ENCODE results near the gene KDELR1. TPM values are rescaled to one million over a fixed set of nuclear protein-coding genes. Genes with fewer than 3 reads are reported as not detected.

KDELR1 gene
- total and polyA plus RNA-seq, 2 of the 13 experiments (the other 11 are each of a cell fraction or from before 2014, with no cell fraction given) = 134 to 185 TPM

DNA sequence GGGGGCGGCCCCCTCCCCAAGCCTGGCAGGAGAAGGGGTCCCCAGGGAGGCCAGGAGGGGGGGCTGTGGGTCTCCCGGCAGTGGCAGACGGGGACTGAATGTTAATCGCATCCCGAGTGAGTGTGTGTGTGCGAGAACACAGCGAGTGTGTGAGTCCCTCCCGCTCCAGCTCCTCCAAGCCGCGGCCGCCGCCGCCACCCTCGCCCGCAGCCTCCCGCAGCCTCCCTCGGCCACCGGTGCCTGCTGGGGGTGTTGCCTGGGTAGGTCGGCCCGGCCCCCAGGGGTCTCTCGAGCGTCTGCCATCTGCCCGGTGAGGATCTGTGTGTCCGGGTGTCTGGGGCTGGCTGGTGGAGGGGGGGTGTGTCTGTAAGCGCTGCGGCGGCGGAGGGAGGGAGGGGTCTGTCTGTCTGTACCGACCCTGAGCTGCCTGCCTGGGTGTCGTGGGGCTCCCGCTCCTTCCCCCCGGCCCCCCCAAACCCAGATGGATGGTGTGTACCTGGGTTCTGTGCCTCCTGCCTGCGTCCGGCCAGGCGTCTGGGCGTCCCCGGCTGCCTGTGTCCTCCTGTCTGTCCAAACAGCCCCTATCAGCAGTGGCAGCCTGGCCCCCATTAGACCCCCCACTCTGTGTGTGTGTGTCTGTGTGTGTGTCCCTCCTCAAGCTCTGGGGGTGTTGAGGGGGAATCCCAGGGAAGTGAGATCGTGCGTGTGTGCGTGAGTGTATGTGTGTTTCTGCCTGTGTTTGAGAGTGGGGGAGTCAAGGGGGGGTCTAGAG lies 2.4 kb upstream of the KDELR1 start, which contains the start of gene GRIN2D (continued):
- TF ChIP-seq, protein P1, sequence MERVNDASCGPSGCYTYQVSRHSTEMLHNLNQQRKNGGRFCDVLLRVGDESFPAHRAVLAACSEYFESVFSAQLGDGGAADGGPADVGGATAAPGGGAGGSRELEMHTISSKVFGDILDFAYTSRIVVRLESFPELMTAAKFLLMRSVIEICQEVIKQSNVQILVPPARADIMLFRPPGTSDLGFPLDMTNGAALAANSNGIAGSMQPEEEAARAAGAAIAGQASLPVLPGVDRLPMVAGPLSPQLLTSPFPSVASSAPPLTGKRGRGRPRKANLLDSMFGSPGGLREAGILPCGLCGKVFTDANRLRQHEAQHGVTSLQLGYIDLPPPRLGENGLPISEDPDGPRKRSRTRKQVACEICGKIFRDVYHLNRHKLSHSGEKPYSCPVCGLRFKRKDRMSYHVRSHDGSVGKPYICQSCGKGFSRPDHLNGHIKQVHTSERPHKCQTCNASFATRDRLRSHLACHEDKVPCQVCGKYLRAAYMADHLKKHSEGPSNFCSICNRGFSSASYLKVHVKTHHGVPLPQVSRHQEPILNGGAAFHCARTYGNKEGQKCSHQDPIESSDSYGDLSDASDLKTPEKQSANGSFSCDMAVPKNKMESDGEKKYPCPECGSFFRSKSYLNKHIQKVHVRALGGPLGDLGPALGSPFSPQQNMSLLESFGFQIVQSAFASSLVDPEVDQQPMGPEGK (CRISPR knock-in tag; IDR thresholded peaks at IDR 0.05) = peak; percentile 35; the same call in 1 of the 2 replicates
- TF ChIP-seq STAT5B (CRISPR knock-in tag; IDR thresholded peaks at IDR 0.05) (no peak), ZNF44 (CRISPR knock-in tag; IDR thresholded peaks at IDR 0.05) (no peak), SOX6 (IDR thresholded peaks at IDR 0.05) (no peak), SOX6 (CRISPR knock-in tag; IDR thresholded peaks at IDR 0.05) (no peak), TARDBP (CRISPR knock-in tag; IDR thresholded peaks at IDR 0.05) (0 out of 2 replicates have a peak, but pooled peaks have one; percentile 16), MTF1 (CRISPR knock-in tag; IDR thresholded peaks at IDR 0.05) (no peak), ZNF720 (CRISPR knock-in tag; IDR thresholded peaks at IDR 0.05) (no peak), RNF2 (conservative IDR thresholded peaks at IDR 0.05; ENCODE audit: low read depth) (no peak), ZFX (CRISPR knock-in tag; IDR thresholded peaks at IDR 0.05; ENCODE audit: low read depth) (0 out of 2 replicates have a peak, but pooled peaks have one; percentile 7), ARHGAP35 (CRISPR knock-in tag; IDR thresholded peaks at IDR 0.05; ENCODE audit: borderline replicate concordance) (0 out of 2 replicates have a peak, but pooled peaks have one; percentile 20), GATAD2A (CRISPR knock-in tag; IDR thresholded peaks at IDR 0.05) (no peak), MAFG (CRISPR knock-in tag; IDR thresholded peaks at IDR 0.05) (no peak), EZH2 (conservative IDR thresholded peaks at IDR 0.05; ENCODE audit: low read depth, low read length) (peak; percentile 32; the same call in 1 of the 2 replicates), NFYB (CRISPR knock-in tag; IDR thresholded peaks at IDR 0.05) (no peak), ZFP36L2 (CRISPR knock-in tag; IDR thresholded peaks at IDR 0.05) (no peak), ZNF746 (CRISPR knock-in tag; IDR thresholded peaks at IDR 0.05) (no peak)
- TF ChIP-seq, protein P2, sequence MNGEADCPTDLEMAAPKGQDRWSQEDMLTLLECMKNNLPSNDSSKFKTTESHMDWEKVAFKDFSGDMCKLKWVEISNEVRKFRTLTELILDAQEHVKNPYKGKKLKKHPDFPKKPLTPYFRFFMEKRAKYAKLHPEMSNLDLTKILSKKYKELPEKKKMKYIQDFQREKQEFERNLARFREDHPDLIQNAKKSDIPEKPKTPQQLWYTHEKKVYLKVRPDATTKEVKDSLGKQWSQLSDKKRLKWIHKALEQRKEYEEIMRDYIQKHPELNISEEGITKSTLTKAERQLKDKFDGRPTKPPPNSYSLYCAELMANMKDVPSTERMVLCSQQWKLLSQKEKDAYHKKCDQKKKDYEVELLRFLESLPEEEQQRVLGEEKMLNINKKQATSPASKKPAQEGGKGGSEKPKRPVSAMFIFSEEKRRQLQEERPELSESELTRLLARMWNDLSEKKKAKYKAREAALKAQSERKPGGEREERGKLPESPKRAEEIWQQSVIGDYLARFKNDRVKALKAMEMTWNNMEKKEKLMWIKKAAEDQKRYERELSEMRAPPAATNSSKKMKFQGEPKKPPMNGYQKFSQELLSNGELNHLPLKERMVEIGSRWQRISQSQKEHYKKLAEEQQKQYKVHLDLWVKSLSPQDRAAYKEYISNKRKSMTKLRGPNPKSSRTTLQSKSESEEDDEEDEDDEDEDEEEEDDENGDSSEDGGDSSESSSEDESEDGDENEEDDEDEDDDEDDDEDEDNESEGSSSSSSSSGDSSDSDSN (CRISPR knock-in tag; IDR thresholded peaks at IDR 0.05) = peak; percentile 69
- TF ChIP-seq, protein P3, sequence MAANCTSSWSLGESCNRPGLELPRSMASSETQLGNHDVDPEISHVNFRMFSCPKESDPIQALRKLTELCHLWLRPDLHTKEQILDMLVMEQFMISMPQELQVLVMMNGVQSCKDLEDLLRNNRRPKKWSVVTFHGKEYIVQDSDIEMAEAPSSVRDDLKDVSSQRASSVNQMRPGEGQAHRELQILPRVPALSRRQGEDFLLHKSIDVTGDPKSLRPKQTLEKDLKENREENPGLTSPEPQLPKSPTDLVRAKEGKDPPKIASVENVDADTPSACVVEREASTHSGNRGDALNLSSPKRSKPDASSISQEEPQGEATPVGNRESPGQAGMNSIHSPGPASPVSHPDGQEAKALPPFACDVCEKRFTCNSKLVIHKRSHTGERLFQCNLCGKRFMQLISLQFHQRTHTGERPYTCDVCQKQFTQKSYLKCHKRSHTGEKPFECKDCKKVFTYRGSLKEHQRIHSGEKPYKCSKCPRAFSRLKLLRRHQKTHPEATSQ (CRISPR knock-in tag; IDR thresholded peaks at IDR 0.05; ENCODE audit: borderline replicate concordance) = no peak
- TF ChIP-seq, protein P4, sequence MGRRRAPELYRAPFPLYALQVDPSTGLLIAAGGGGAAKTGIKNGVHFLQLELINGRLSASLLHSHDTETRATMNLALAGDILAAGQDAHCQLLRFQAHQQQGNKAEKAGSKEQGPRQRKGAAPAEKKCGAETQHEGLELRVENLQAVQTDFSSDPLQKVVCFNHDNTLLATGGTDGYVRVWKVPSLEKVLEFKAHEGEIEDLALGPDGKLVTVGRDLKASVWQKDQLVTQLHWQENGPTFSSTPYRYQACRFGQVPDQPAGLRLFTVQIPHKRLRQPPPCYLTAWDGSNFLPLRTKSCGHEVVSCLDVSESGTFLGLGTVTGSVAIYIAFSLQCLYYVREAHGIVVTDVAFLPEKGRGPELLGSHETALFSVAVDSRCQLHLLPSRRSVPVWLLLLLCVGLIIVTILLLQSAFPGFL (CRISPR knock-in tag; IDR thresholded peaks at IDR 0.05) = no peak
- TF ChIP-seq, protein P5, sequence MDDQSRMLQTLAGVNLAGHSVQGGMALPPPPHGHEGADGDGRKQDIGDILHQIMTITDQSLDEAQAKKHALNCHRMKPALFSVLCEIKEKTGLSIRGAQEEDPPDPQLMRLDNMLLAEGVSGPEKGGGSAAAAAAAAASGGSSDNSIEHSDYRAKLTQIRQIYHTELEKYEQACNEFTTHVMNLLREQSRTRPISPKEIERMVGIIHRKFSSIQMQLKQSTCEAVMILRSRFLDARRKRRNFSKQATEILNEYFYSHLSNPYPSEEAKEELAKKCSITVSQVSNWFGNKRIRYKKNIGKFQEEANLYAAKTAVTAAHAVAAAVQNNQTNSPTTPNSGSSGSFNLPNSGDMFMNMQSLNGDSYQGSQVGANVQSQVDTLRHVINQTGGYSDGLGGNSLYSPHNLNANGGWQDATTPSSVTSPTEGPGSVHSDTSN (CRISPR knock-in tag; IDR thresholded peaks at IDR 0.05; ENCODE audit: borderline replicate concordance) = no peak
- TF ChIP-seq, protein P6, sequence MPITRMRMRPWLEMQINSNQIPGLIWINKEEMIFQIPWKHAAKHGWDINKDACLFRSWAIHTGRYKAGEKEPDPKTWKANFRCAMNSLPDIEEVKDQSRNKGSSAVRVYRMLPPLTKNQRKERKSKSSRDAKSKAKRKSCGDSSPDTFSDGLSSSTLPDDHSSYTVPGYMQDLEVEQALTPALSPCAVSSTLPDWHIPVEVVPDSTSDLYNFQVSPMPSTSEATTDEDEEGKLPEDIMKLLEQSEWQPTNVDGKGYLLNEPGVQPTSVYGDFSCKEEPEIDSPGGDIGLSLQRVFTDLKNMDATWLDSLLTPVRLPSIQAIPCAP (CRISPR knock-in tag; IDR thresholded peaks at IDR 0.05; ENCODE audit: low read depth) = no peak

Data from HepG2 (cell line).